ENCODE data around the gene RND3. TPM values are rescaled to one million over a fixed set of nuclear protein-coding genes. Genes with fewer than 3 reads are reported as not detected.

RND3 gene
- total RNA-seq, 1 donor from 2014 or later: not detected

- H3K9me3 Mint-ChIP-seq: no peaks in the 10 kb centered on the region
- peaks cover 5% of the 10 kb centered on the region for H3K27me3 Mint-ChIP-seq
- no peak overlapping the region for H3K4me3 Mint-ChIP-seq
- no peaks in the 10 kb centered on the region for H3K36me3 Mint-ChIP-seq (ENCODE audit: low read depth)
- ChIA-PET CTCF (no interaction called here), POLR2A (no interaction called here)
- DNase-seq (no peak), ATAC-seq (ENCODE audit: low read depth) (no peak)
- intact Hi-C loops (cut with micrococcal nuclease): no loop called here
- TF ChIP-seq CTCF (IDR thresholded peaks at IDR 0.05): no peak
- H3K4me1 Mint-ChIP-seq: no peaks in the 10 kb centered on the region
- no peak overlapping the region for H3K27ac Mint-ChIP-seq
These were observed 9.1 kb downstream of the RND3 start for GRCh38 chr2:150478200-150478974.

GRCh38 chr2:150477347-150477746 is 10.1 kb downstream of the RND3 start:
- Mint-ChIP-seq H3K4me1 (no peaks in the 10 kb centered on the region), H3K36me3 (ENCODE audit: low read depth) (no peaks in the 10 kb centered on the region), H3K27me3 (no peaks in the 10 kb centered on the region), H3K4me3 (no peak overlapping the region), H3K9me3 (no peaks in the 10 kb centered on the region), H3K27ac (no peak overlapping the region)
- ChIA-PET CTCF (no interaction called here), POLR2A (no interaction called here)
- ATAC-seq (ENCODE audit: low read depth) (no peak), DNase-seq (no peak)
- no peak for TF ChIP-seq CTCF (IDR thresholded peaks at IDR 0.05)
- intact Hi-C loops (cut with micrococcal nuclease): no loop called here

GRCh38 chr2:150476809-150477302 is 10.6 kb downstream of the RND3 start:
- Mint-ChIP-seq H3K27me3 (no peaks in the 10 kb centered on the region), H3K4me3 (no peak overlapping the region), H3K27ac (no peak overlapping the region), H3K4me1 (no peaks in the 10 kb centered on the region), H3K36me3 (ENCODE audit: low read depth) (no peaks in the 10 kb centered on the region), H3K9me3 (no peaks in the 10 kb centered on the region)
- CTCF ChIA-PET: no interaction called here
- no peak for DNase-seq
- ATAC-seq (ENCODE audit: low read depth): no peak
- no peak for TF ChIP-seq CTCF (IDR thresholded peaks at IDR 0.05)
- POLR2A ChIA-PET: no interaction called here
- intact Hi-C loops (cut with micrococcal nuclease): no loop called here

GRCh38 chr2:150476286-150476685 is 11.2 kb downstream of the RND3 start:
- ATAC-seq (ENCODE audit: low read depth): no peak
- TF ChIP-seq CTCF (IDR thresholded peaks at IDR 0.05): no peak
- POLR2A ChIA-PET: no interaction called here

GRCh38 chr2:150475479-150476250 is 11.8 kb downstream of the RND3 start:
- ChIA-PET CTCF (no interaction called here), POLR2A (no interaction called here)
- no peaks in the 10 kb centered on the region for H3K9me3 Mint-ChIP-seq
- no peaks in the 10 kb centered on the region for H3K36me3 Mint-ChIP-seq (ENCODE audit: low read depth)
- TF ChIP-seq CTCF (IDR thresholded peaks at IDR 0.05): no peak
- no peak overlapping the region for H3K27ac Mint-ChIP-seq
- H3K27me3 Mint-ChIP-seq: no peaks in the 10 kb centered on the region
- ATAC-seq (ENCODE audit: low read depth): no peak
- no peak for DNase-seq
- H3K4me3 Mint-ChIP-seq: no peak overlapping the region
- no peaks in the 10 kb centered on the region for H3K4me1 Mint-ChIP-seq
- intact Hi-C loops (cut with micrococcal nuclease): no loop called here

More at GRCh38 chr2:150476286-150476685, 11.2 kb downstream of the RND3 start:
- no peaks in the 10 kb centered on the region for H3K9me3 Mint-ChIP-seq
- H3K27me3 Mint-ChIP-seq: no peaks in the 10 kb centered on the region
- intact Hi-C loops (cut with micrococcal nuclease): no loop called here
- no peak overlapping the region for H3K27ac Mint-ChIP-seq
- CTCF ChIA-PET: no interaction called here
- H3K4me1 Mint-ChIP-seq: no peaks in the 10 kb centered on the region
- no peaks in the 10 kb centered on the region for H3K36me3 Mint-ChIP-seq (ENCODE audit: low read depth)
- H3K4me3 Mint-ChIP-seq: no peak overlapping the region
- no peak for DNase-seq
